Measurements from ENCODE around the gene ZBTB26. TPM values are rescaled to one million over a fixed set of nuclear protein-coding genes. Genes with fewer than 3 reads are reported as not detected.

The ZBTB26 gene, protein sequence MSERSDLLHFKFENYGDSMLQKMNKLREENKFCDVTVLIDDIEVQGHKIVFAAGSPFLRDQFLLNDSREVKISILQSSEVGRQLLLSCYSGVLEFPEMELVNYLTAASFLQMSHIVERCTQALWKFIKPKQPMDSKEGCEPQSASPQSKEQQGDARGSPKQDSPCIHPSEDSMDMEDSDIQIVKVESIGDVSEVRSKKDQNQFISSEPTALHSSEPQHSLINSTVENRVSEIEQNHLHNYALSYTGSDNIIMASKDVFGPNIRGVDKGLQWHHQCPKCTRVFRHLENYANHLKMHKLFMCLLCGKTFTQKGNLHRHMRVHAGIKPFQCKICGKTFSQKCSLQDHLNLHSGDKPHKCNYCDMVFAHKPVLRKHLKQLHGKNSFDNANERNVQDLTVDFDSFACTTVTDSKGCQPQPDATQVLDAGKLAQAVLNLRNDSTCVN
- total RNA-seq: 7.2 TPM
- long read RNA-seq, full-length matches to known transcripts: 1 of 9 reads
- long read RNA-seq, partial matches to known transcripts: 0 of 9 reads
- long read RNA-seq, other reads (novel, unspliced or antisense): 8 of 9 reads

DNA sequence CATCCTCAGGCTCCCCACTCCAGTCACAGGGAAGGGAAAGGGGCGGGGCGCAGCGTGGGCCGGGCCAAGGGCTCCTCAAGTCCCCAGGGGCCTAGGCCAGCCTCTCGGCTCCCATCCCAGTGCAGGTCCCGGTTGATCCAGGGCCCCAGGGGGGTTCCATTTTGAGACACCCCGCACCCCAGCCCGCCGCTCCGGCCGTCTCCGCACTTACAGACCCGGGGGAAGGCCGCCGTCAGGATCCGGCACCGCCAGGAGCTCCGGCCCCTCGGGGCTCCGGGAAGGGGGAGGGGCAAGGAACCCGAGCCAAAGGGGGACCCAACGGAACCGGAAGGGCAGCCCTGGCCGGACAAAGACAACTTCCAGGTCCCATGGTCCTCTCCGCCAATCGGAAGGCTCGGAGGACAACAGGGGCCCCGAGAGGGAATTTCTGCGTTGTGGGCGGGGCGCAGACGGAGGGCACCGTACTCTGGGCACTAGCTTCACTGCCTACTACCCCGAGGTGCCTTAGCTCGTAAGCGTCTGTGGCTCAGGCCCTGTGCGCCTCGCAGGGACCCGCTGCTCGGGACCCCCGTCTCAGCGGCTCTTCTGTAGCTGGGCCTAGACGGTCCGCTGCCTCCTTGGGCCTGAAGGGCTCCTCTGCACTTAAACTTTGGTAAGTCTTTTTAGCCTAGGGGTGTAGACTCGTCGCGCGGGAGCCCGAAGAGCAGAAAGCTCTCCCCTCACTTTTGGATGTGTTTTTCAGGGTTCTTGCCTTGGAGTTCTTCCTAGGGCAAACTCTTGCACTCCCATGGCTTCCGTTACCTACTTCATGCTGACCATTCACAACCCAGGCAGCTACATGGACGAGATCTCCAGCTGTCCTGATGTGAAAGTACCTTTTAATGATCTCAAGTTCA, at the start of gene ZBTB26:
Gene ZBTB26, minus strand, starts transcription at position 287 of the 896 bp plus-strand sequence. CDS start 11,578 bp downstream, outside the sequence.
- DNase-seq (peak; percentile 97), ATAC-seq (peak; percentile 100)
- Histone ChIP-seq H3K9me3 (no peaks in the 10 kb centered on the region), H3K4me3 (peak within 1 kb of the TSS; percentile 84), H3K36me3 (peaks cover 5% of the 10 kb centered on the region), H3K27me3 (ENCODE audit: low read depth) (no peaks in the 10 kb centered on the region), H3K27ac (peak within 1 kb of the TSS; percentile 86), H3K4me1 (peaks cover 34% of the 10 kb centered on the region)
- intact Hi-C loops (cut with DNase I): no loop called here
- TF ChIP-seq, protein P1, sequence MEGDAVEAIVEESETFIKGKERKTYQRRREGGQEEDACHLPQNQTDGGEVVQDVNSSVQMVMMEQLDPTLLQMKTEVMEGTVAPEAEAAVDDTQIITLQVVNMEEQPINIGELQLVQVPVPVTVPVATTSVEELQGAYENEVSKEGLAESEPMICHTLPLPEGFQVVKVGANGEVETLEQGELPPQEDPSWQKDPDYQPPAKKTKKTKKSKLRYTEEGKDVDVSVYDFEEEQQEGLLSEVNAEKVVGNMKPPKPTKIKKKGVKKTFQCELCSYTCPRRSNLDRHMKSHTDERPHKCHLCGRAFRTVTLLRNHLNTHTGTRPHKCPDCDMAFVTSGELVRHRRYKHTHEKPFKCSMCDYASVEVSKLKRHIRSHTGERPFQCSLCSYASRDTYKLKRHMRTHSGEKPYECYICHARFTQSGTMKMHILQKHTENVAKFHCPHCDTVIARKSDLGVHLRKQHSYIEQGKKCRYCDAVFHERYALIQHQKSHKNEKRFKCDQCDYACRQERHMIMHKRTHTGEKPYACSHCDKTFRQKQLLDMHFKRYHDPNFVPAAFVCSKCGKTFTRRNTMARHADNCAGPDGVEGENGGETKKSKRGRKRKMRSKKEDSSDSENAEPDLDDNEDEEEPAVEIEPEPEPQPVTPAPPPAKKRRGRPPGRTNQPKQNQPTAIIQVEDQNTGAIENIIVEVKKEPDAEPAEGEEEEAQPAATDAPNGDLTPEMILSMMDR (IDR thresholded peaks at IDR 0.05): no peak

DNA sequence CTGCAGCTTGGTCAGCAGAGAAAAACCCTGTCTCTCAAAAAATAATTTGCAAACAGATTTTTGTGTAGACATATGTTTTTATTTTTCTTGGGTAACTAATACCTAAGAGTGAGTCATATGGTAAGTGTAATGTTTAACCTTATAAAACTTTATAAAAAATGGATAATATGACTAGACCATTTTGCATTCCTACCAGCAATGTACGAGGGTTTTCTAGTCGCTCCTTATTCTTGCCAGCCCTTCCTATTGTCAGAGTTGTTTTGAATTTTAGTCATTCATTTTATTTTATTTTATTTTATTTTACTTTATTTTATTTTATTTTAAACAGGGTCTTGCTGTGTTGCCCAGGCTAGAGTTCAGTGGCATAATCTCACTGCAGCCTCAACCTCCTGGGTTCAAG, 47.3 kb upstream of the ZBTB26 start:
- TF ChIP-seq, protein P1 (IDR thresholded peaks at IDR 0.05): no peak
- Histone ChIP-seq H3K4me3 (no peak overlapping the region), H3K4me1 (peaks cover 8% of the 10 kb centered on the region), H3K9me3 (no peaks in the 10 kb centered on the region), H3K27ac (no peak overlapping the region), H3K36me3 (peaks cover 6% of the 10 kb centered on the region), H3K27me3 (ENCODE audit: low read depth) (no peaks in the 10 kb centered on the region)
- intact Hi-C loops (cut with DNase I): no loop called here
- DNase-seq (no peak), ATAC-seq (no peak)

DNA sequence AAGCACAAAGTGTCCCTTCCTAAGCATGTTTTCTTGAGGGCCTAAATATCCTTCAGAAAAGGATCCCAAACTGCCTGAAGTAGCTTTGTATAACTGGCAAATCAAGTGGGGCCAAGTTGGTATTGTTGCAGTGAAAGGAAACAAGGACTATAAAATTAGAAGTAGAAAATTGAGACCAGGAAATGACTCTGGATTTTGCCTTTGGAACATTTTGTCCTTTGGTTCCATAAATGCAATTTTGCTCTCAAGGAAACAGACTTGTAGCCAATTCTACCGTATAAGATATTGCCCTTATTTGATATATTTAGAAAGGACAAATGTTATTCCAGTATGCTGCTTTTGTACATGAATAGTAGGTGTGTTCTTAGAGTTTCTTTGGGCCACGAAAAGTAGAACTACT, 43.9 kb upstream of the ZBTB26 start:
- intact Hi-C loops (cut with DNase I): no loop called here
- DNase-seq (no peak), ATAC-seq (no peak)
- Histone ChIP-seq H3K4me3 (no peak overlapping the region), H3K36me3 (peaks cover 19% of the 10 kb centered on the region), H3K4me1 (peaks cover 8% of the 10 kb centered on the region), H3K9me3 (no peaks in the 10 kb centered on the region), H3K27ac (peak overlapping the region; percentile 18), H3K27me3 (ENCODE audit: low read depth) (no peaks in the 10 kb centered on the region)
- TF ChIP-seq, protein P1 (IDR thresholded peaks at IDR 0.05): no peak

DNA sequence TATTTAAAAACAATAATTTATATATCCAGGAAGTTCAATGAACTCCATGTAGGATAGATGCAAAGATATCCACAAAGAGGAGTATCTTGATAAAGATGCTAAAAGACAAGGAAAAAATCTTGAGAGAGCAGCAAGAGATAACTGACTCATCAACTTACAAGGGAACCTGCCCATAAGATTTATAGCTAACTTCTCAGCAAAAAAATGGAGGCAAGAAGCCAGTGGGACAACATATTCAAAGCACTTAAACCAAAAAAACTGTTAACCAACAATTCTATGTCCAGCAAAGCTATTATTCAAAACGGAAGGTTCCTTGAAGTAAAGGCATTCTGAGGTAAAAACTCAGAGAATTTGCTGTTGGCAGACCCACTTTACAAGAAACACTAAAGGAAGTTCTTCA, 29.8 kb upstream of the ZBTB26 start:
- TF ChIP-seq, protein P1 (IDR thresholded peaks at IDR 0.05): no peak
- DNase-seq (no peak), ATAC-seq (no peak)
- no peak overlapping the region for H3K27ac ChIP-seq
- peaks cover 8% of the 10 kb centered on the region for H3K4me1 ChIP-seq
- intact Hi-C loops (cut with DNase I): no loop called here
- H3K4me3 ChIP-seq: no peak overlapping the region
- H3K36me3 ChIP-seq: peaks cover 18% of the 10 kb centered on the region
- no peaks in the 10 kb centered on the region for H3K9me3 ChIP-seq
- no peaks in the 10 kb centered on the region for H3K27me3 ChIP-seq (ENCODE audit: low read depth)

DNA sequence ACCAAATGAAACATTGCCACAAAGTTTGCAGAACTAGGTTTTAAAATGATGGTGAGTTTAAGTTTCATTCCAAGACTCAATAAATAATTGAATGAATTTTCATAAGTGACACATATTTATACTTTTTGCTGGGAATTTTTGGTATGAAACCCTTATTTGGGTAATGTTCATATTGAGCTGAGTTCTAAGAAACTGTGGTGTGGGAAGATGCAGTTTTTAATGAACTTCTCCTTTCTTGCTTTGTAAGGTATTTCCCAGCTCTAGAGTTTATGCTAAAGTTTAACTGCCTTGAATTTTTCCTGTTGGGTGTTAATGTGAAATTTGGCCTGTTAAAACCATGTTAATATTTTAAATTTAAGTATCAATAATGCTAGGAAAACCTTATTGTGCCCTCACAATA, 24.6 kb upstream of the ZBTB26 start:
- DNase-seq (no peak), ATAC-seq (no peak)
- no peak overlapping the region for H3K27ac ChIP-seq
- H3K4me1 ChIP-seq: peaks cover 38% of the 10 kb centered on the region
- H3K36me3 ChIP-seq: peaks cover 4% of the 10 kb centered on the region
- intact Hi-C loops (cut with DNase I): no loop called here
- no peaks in the 10 kb centered on the region for H3K27me3 ChIP-seq (ENCODE audit: low read depth)
- H3K9me3 ChIP-seq: no peaks in the 10 kb centered on the region
- no peak overlapping the region for H3K4me3 ChIP-seq
- TF ChIP-seq, protein P1 (IDR thresholded peaks at IDR 0.05): no peak

Data from lower lobe of right lung (tissue), 2 donors.